NCI-H1105 treated with DMSO at 0.1 percent for 48 hours (cell line): ENCODE measurements around the gene BCAN.
A peak's percentile ranks its signal among the peaks of the same experiment; 100 is the strongest.
"Not testable (repeated sequence)": the region's sequence is repeated elsewhere in the genome, so short reads cannot be mapped to it uniquely, and the experiment has no call there.

Experiments used
- DNase-seq: peaks from one replicate; lab custom pipeline; 2025; lab: John Stamatoyannopoulos, UW

BCAN gene

GRCh38 chr1:156616463-156616862 lies 25.5 kb upstream of the BCAN start:
- peak; percentile 57 for DNase-seq

- peak; percentile 59 for DNase-seq
Measured at GRCh38 chr1:156618853-156619581, 22.9 kb upstream of the BCAN start, which contains the start of gene HAPLN2. HAPLN2 (plus strand) TSS chr1:156619415; CDS start chr1:156623491, 4,076 bp downstream.

- no peak for DNase-seq
Measured at GRCh38 chr1:156619582-156619955, 22.3 kb upstream of the BCAN start.

DNA sequence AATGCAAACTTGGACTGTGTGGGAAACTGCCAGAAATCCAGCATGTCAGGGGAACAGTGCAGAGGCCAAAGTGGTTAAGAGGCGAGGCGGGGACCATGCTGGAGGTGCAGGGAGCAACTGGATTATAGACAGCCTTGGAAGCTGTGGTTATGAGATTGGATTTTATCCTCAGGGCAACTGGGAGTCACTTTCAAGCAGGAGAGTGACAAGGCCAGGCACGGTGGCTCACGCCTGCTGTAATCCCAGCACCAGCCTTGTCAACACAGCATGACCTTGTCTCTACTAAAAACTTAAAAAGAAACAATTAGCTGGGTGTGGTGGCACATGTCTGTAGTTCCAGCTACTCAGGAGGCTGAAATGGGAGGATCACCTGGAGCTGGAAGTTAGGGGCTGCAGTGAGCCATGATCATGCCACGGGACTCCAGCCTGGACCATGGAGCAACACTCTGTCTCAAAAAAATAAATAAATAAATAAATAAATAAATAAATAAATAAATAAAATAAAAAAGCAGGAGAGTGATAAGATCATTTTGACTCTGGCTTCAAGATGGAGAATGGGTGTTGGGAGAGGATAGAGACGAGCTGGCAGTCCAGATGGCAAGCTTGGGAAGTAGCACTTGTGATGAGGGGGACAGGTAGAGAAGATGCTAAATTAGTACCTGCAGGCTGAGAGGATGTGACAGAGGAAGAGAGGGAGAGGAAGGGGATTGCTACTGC lies 19.2 kb upstream of the BCAN start:
- no peak for DNase-seq

- DNase-seq = peak; percentile 35
Measured at GRCh38 chr1:156623946-156624813, 17.7 kb upstream of the BCAN start.

- DNase-seq = no peak
Measured at GRCh38 chr1:156624814-156625435, 17.0 kb upstream of the BCAN start.

GRCh38 chr1:156625436-156626078 lies 16.4 kb upstream of the BCAN start:
- DNase-seq = peak; percentile 27

DNA sequence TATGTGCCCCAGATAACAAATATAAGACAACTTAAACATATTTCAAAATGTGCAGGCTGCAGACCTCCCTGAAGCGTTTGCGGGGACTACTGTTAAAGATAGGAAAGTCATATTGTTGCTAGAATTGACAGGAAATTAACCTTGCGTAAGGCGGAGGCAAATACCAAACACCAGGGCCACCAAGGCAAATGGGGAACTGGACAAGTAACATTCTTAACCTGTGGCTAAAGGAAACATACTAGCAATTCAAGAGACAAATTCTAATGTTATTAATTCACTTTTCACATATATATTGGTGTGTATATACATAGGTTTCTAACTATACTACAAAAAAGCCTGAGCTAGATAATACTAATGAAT lies 15.9 kb upstream of the BCAN start:
- no peak for DNase-seq

DNA sequence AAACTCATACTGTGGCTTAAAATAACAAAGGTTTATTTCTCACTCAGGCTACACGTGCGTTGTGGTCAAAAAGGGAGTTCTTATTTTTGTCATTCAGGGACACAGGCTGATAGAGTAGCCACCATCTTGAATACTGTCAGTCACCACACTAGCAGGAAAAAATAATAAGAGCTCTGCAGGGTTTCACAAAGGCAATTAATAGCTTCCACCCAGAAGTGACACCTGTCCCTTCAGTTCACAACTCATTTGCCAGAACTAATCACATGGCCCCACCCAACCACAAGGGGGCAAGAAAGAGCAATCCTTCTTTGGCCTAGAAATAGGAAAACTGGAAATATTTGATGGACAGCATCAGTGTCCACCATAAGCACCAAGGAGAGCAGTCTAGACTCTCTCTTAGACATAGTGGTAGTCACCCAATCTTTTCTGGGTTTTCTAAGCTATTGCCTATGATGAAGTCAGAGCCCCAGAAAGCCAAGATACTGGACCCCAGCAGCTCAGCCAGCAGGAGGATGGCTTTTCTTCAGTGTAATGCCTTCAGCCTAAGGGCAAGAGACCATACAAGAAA lies 14.5 kb upstream of the BCAN start:
- DNase-seq = peak; percentile 65

GRCh38 chr1:156629823-156630449 lies 12.0 kb upstream of the BCAN start:
- no peak for DNase-seq

GRCh38 chr1:156631152-156631551 lies 10.8 kb upstream of the BCAN start:
- DNase-seq = not testable (repeated sequence)

GRCh38 chr1:156632355-156632754 lies 9.6 kb upstream of the BCAN start:
- DNase-seq = no peak

GRCh38 chr1:156638189-156638985 lies 3.5 kb upstream of the BCAN start:
- no peak for DNase-seq

- DNase-seq = no peak
Measured at GRCh38 chr1:156639601-156640101, 2.3 kb upstream of the BCAN start.

- DNase-seq = no peak
Measured at GRCh38 chr1:156640842-156641706, 843 bp upstream of the BCAN start.

DNA sequence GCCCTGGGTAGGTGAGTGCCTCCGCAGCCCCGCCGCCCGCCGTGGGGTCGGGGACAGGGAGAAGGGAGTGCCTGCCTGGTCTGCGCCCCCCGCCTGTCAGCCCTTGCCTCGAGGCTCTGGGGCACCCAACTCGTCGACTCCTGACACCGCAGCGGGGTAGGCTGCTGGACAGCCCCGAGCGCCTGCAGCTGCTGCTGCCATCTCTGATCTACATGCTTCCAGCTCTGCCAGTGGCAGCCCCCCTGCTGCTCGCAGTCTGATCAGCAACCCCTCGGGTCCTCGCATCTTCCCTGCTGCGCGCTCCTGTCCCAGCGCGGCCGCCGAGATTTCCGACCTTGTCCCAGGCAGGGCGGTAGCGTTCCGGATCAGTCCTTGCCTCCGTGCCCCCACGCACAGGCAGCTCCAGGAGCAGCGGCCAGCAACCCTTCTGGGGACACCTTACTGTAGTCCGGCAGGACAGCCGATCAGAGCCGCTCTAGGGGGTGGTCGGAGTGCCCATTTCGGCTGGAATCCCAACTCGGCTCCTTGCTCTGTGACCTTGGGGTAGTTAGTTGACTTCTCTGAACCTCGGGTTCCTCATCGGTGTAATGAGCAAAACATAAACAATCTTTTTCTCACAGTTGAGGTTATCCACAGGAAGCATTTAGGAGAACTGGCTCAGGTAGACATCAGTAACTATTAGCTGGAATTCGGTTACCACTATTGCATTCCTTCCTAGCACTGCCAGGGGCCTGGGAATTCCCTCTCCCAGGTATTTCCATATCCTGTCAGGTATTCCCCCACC lies 540 bp downstream of the BCAN start:
- no peak for DNase-seq

- DNase-seq = no peak
Measured at GRCh38 chr1:156643049-156643777, 1.3 kb downstream of the BCAN start.
